ENCODE results near the gene PCDHGB2.

DNA sequence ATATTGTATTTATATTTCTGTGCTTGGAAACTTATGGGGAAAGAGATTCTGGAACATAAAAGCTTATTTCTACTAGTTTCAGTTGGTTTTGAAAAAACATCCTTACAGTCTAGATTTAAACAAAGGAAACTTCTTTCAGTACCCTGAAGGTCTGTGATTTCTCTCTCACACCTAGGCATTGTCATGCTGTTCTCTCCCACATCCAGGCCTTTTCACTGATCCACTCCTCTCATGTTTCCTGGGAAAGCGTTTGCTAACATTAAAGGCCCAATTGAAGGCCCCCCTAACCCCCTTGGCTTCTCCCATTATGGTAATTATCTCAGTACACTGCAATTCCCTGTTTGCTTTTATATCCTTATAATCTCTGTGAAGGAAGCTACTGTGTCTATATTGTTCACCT, 17.0 kb upstream of the PCDHGB2 start:
- TF ChIP-seq, protein P1, sequence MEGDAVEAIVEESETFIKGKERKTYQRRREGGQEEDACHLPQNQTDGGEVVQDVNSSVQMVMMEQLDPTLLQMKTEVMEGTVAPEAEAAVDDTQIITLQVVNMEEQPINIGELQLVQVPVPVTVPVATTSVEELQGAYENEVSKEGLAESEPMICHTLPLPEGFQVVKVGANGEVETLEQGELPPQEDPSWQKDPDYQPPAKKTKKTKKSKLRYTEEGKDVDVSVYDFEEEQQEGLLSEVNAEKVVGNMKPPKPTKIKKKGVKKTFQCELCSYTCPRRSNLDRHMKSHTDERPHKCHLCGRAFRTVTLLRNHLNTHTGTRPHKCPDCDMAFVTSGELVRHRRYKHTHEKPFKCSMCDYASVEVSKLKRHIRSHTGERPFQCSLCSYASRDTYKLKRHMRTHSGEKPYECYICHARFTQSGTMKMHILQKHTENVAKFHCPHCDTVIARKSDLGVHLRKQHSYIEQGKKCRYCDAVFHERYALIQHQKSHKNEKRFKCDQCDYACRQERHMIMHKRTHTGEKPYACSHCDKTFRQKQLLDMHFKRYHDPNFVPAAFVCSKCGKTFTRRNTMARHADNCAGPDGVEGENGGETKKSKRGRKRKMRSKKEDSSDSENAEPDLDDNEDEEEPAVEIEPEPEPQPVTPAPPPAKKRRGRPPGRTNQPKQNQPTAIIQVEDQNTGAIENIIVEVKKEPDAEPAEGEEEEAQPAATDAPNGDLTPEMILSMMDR (conservative IDR thresholded peaks at IDR 0.05; ENCODE audit: low read depth, low read length) = no peak
- TF ChIP-seq EZH2phosphoT487 (IDR thresholded peaks at IDR 0.05; ENCODE audit: borderline replicate concordance, low read length) = no peak
